Stimulated activated CD4-positive, alpha-beta T cell treated with anti-CD3 and anti-CD28 coated beads, Interleukin-12 subunit alpha, Interleukin-12 subunit beta, amount 100 ng/mL, for 48 hours (primary cell): Measurements from ENCODE around the gene REPIN1.

Source experiments
- DNase-seq, 3 donors: peaks; one replicate each; pipeline ENCODE4 v3.0.0-alpha.2; 2020; ENCODE audit warnings: low read depth in 2 of 3, low spot score in 1 of 3

Gene REPIN1

DNA sequence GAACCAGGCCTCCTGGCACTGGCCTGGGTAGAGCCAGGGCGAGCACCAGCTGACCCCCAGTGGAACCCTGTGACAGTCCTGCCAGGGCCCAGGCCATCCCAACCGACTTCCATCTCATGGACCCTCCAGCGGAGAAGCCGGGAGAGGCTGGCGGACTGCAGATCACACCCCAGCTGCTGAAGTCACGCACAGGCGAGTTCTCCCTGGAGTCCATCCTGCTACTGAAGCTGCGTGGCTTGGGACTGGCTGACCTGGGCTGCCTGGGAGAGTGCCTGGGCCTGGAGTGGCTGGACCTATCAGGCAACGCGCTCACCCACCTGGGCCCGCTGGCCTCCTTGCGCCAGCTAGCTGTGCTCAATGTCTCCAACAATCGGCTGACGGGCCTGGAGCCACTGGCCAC, 31.9 kb upstream of the REPIN1 start:
- no peak for DNase-seq

DNA sequence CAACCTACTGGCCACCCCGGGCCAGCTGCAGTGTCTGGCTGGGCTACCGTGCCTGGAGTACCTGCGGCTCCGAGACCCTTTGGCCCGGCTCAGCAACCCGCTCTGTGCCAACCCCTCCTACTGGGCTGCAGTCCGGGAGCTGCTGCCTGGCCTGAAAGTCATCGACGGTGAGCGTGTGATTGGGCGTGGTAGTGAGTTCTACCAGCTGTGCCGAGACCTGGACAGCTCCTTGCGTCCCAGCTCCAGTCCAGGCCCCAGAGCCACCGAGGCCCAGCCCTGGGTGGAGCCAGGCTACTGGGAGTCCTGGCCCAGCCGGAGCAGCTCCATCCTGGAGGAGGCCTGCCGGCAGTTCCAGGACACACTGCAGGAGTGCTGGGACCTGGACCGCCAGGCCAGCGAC, 31.4 kb upstream of the REPIN1 start:
- DNase-seq, result no peak

DNA sequence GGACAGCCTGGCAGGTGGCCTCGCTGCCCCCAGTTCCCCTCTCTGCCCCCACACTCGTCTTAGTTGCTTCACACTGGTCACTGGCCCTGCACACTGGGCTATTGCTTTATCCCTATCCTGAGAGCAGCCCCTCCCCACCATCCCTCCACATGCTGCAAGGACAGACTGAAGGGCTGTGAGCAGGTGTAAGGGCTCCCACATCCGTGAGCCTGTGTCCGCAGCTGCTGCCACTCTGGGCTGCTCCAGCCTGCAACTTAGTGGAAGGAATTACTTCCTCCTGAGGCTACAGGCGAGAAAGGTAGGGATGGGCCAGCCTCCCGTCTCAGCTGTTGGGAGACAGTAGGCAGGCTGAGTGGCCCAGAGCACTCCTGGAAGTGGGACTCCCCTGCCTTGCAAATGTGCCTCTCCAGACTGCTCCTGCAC, 31.0 kb upstream of the REPIN1 start:
- no peak for DNase-seq

DNA sequence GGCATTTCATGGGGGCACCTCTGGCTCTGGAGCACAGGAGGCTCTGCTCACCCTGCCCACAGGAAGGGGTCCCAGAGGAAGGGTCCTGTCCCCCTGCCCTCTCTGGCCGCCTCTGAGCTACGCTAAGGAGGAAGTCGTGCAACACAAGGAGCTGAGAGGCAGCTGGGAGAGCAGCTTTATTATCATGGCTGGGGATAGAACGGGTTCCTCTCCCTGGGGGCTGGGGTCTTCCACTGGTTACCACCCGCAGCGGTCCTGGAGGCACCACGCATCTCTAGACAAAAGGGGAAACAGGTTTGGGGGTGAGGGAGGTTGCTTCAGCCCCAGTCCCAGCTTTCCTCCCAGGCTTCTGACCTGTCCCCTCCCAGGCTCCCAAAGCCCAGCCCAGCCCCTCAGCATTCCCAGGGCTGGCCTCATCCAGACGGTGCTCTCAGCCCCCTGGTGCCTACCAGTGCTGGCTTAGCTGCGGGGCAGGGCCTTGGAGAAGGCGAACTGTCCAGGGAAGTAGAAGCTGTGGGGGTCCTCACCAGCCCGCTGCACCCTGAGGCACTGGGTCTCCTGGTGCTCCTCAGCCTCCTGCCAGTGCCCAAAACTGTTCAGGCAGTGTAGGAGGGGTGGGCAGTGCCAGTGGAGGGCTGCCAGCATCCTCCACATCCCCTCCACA, 30.3 kb upstream of the REPIN1 start:
- no peak for DNase-seq

DNA sequence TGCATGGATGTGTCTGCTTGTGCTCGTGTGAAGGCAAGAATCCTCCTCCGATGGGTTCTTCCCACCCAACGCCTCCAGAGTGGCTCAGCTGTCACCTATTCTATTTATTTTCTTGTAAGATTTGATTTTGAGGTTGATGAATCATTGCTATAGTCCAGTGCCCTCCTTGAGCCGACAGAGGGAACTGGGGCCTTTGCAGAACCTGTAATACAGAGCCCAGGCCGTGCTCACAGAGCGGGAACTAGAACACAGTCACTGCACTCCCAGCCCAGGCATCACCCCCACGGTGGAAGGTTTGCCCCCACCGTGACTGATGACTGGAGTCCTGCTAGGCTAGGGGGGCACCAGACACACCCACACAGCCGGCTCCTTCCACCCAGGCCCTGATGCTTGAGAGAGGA, 29.2 kb upstream of the REPIN1 start:
- DNase-seq, result no peak

DNA sequence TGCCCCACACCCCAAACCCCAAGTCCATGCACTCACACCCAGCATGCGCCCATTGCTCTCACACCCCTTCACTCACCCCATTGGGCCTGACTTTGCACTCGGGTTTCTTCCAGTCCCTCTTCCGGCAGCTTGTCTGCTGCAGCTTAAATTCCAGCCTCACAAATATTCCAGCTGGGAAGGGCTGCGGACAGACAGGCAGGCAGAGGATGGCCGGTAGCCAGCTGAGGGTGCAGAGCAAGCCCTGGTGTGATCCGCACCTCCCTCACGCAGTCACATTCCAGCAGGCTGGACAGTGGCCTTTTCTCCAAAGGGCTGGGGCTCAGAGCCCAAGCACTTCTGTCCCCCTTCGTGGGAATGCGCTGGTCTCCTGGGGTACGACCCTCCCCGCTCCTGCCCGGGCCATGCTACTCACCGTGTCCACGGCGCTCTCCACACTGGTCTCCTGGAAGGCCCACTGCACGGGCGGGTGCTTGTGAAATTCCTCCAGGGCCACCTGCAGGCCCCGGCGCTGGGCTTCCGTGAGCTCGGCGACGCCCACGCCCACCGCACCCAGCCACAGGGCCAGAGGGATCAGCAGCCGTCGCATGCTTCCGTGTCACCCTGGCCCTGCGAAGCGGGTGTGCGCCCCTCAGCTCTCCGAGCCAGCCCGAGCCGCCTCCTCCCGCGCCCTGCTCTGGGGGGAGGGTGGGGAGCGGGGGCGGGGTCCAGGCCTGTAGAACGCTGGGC, 28.4 kb upstream of the REPIN1 start:
- no peak for DNase-seq

DNA sequence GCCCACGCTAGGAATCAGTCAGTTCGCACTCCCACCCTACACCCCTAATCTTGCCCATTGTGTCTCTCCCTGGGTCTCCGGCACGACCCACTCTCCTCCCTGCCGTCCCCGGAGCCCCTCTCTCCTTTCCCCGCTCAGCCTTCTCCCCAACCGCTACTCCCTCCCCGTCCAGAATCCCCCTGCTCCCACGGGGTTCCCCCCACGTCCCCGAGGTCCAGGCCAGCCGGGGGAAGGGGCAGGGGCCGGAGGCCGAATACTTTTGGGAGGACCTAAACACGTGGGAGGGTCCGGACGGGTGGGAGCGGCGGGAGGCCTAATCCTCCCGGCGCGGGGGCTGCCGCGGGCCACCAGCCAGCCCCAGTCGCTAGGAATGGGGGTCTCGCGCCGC, 27.8 kb upstream of the REPIN1 start:
- no peak for DNase-seq

DNA sequence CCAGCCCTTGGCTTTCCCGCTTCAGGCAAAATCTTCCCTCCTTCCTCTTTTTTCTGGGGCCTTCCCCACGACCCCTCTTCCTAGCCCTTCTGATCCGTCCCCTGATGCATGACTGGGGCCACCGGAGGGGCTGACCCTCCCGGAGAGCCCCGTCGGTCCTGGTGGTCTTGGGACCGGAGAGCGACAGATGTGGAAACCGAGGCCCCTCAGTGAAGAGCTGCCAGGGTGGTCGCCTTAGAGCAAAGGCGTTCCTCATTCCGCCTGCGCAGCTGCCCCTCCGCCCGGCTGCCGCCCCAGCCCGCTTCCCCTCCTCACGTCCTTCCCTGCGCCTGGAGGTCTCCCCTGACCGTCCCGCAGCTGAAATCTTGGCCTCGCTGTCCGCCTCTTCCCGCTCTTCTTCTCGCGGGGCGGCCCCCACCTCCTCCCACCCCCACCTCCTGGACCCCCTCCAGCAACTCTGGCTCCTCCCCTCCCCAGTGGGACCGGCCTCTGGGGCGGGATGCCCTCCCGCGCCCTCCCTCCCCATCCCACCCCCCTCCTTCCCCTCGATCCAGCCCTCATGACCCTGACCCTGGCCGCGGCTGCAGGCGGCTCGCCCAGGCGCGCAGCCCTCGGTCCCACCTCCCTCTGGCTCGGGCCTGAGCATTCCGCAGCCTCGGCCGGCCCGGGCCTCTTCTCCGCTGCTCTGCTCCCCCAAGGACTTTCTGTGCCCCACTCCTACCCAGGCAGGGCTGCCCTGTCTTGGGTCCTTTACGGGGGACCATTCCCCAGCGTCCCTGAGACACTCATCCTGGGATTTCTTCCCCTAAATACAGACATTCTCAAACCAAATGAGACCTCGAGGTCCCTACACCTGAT, 27.1 kb upstream of the REPIN1 start, which contains the start of gene RARRES2:
TSS of gene RARRES2 (minus strand) at position 367 of the 858 bp plus-strand sequence. CDS start 1,020 bp downstream, outside the sequence.
- no peak for DNase-seq

DNA sequence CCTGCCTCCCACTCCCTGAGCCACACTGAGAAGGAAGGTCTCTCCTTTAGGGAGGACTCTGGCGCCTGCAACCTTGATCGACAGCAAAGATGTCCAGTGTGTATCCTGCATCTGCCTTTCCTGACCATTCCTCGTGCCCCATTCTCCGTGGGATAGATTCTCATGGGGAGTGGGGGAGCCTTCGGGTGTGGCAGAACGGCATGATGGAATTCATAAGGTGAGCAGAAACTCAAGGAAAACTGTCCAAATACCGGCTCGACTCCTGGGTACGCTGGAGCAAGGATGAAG, 26.6 kb upstream of the REPIN1 start:
- DNase-seq, result no peak

DNA sequence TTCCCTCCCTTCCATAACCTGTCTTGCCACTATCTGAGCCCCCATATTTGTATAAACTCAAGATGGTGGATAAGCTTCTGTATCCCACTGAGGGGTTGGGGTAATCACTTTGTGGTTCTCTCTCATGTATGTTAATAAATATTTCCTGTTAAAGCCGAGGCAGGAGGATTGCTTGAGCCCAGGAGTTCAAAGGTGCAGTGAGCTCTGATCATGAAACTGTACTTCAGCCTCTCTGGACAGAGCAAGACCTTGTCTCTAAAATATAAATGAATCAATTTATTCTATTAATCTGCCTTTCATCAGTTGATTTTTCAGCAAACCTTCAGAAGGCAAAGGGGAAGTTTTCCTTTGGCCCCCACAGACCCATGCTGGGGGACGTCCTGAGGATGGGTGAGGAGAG, 25.4 kb upstream of the REPIN1 start:
- DNase-seq, result no peak

DNA sequence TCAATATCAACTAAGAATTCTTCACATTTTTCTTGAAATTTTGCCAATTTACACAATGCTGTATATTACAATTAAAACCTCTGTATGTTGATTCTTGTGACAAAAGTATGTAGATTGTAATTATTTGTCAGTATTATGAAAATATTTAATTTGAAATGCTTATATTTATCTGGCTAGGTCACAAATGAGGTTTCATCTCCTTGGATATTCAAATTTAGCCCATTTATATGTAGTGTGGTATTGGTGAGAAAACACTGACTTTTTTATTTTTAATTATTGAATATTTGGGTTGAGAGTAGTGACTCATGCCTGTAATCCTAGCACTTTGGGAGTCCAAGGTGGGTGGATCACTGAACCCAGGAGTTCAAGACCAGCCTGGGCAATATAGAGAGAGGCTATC, 24.3 kb upstream of the REPIN1 start:
- DNase-seq, result no peak

DNA sequence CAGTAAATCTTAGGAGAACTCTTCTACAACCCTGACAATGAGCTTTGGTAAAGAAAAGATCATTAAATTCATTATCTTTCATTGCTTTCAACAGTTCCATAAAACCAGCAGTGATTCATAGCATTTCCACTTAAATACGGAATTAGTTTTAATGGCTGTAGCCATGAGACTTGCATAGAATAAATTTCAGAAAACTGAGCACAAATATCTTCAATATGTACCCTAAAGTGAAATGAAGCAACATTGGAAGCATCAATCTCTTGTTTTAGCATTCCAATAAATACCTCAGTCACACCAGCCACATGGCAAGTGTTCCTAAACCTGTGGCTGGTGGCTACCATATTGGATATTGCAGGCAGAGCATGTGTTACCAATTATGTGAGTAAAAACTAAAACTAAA, 23.6 kb upstream of the REPIN1 start:
- DNase-seq, result no peak

DNA sequence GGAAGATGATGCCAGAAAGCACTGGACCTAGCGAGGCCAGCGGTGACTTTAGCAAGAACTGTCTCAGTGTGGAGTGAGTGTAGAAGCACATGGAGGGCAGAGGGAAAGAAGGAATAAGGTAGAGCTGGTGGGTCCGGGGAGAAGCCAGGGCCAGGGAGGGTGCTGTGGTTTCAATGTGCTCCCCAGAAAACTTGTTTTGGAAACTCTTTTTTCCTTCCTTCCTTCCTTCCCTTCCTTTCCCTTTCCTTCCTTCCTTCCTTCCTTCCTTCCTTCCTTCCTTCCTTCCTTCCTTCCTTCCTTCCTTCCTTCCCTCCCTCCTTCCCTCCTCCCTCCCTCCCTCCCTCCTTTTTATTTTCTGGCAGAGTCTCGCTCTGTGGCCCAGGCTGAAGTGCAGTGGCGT, 21.7 kb upstream of the REPIN1 start:
- DNase-seq, result no peak

DNA sequence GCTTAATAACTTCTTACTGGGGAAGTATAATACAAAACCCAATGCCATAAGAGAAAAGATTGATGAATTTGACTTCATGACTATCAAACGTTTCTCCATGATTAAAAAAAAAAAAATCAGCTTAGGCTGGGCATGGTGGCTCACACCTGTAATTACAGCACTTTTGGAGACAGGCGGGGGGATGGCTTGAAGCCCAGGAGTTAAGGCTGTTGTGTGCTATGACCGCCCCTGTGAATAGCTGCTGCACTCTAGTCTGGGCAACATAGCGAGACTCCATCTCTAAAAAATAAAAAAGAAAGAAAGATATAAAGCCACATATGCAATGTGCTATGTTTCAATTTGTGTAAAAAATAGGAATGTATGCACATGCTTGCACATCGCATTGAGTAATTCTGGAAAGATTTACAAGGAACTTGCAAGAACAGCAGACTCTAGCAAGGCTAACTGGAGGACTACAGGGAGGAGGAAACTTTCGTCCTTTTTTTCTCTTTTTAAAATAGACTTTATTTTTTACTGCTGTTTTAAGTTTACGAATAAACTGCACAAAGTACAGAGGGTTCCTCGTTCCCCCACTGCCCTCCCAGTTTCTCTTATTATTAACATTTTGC, 16.9 kb upstream of the REPIN1 start:
- no peak for DNase-seq

DNA sequence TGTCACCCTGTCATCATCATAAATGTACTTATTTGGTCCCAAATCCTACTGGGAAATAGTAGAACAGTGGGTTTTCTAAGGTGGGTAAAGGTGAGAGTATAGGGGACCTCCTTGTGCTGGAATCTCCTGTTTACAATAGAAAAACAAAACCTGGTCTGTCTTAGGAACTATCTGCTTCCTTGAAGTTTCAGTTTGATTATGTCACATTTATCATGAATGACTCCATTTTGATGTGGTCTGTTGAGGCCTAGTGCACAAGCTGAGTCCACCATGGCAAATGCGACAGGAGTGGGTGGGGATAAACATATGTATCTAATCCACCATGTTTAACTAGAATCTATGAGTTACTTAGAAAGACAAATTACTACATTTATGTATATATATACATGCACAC, 13.0 kb upstream of the REPIN1 start:
- DNase-seq, result no peak

DNA sequence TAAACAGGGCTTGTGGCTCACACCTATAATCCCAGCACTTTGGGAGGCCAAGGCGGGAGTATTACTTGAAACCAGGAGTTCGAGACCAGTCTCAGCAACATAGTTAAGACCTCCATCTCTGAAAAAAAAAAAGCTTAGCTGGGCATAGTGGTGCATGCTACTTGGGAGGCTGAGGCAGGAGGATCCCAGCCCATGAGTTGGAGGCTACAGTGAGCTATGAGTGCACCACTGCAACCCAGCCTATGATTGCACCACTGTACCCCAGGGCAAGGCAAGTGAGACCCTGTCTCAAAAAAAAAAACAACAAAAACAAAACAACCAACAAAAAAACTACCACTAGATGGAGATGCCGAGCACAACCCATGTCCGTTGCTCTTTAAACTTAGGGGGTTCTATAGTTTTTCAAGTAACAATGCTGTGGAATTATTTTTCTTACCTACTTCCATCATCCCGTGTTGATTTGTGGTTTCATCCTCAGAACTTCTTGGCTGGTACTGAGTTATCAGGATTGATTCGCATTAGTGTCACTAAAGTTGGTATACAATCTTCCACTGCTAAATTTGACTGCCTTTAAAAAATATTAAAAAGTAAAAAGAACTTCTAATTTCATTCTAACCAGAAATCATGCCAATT, 12.2 kb upstream of the REPIN1 start:
- peak in 1 of 3 donors; percentile 15 for DNase-seq

DNA sequence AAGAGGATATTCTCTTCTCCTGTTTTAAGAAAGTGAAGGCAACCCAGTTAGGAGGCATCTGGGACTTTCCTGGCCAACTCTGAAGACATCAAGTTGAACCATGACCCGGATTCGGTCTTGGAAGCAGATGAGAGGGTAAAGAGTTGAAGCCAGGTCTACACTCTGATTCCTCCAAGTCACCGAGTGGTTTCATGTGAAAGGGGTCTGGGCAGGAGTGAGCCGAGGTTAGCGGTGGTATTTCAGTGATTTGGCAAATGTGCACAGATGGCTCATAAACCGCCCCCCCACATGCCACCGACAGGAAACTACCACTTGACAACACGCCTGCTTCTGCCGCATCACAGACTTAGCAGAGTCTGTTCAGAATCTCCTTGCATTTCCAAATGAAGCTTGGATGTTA, 11.4 kb upstream of the REPIN1 start:
- DNase-seq, result peak in 2 of 3 donors; percentile 42 to 53

DNA sequence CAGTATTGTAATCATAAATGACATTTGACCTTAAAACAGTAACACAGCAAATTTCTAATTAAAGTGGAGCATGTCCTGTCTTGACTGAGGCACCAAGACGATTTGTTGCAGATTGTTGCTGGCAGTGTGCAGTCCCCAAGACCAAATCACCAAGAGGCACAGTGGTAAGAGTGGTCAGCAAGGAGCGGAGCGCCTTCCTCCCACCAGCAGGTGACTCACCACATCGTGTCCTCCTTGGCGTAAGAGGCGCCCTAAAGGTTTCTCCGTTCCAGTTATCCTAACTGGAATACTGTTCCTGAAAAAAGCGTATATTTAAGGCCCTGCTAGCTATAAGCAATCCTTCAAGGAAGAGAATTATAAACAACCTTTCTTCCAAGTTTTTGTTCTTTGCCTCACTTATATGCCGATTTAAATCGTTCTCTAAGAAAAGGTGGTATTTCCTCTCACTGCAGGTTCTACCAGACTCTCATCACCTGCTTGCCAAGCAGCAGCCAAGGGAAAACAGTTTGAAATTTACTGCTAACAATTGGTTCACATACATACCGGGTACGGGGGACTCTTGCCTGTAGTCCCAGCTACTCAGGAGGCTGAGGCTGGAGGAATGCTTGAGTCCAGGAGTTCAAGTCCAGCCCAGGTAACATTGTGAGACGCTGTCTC, 10.7 kb upstream of the REPIN1 start:
- no peak for DNase-seq

DNA sequence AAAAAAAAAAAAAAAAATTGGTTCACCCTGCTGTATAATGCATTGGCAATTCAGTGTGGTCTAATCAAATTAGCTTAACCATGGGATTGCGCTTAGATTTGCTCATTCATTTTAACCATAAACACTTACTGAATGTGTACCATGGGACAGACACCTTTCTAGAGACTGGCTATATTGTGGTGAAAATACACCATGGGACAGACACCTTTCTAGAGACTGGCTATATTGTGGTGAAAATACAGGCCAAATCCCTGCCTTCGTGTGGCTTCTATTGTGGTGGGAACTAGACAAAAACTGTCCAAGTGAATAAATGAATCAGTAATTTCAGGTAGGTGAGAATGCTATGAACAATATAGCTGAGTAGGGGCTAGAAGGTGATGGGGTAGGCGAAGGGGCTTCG, 10.2 kb upstream of the REPIN1 start:
- DNase-seq, result no peak

DNA sequence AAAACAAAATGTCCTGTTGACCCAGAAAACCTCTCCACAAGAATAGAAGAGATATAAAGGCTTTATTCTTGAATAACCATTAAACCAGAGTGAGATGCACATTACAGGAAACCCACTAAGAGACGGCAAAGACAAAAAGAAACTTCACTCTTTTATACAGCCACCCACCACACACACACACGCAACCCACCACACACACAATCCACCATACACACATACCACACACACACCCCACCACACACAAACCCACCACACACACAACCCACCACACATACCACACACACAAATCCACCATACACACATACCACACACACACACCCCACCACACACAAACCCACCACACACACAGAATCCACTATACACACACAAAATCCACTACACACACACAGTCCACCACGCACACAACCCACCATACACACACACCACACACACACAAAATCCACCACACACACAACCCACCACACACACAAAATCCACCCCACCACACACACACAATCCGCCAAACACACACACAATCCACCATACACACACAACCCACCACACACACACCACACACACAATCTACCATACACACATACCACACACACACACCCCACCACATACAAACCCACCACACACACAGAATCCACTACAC, 9.5 kb upstream of the REPIN1 start:
- no peak for DNase-seq
